ENCODE results near the gene RPS6KA2. TPM values are rescaled to one million over a fixed set of nuclear protein-coding genes. Genes with fewer than 3 reads are reported as not detected.

RPS6KA2 gene
- total and polyA plus RNA-seq, 9 donors, result 24.4 to 75.5 (median 48.1) TPM

- DNase-seq, result no peak
- TF ChIP-seq CTCF (IDR thresholded peaks at IDR 0.05), result no peak
- no peak for TF ChIP-seq EP300 (IDR thresholded peaks at IDR 0.05)
- TF ChIP-seq POLR2A (IDR thresholded peaks at IDR 0.05), result no peak
- Histone ChIP-seq H3K36me3 (no peaks in the 10 kb centered on the region), H3K27me3 (no peaks in the 10 kb centered on the region), H3K4me1 (ENCODE audit: insufficient read depth) (no peaks in the 10 kb centered on the region), H3K4me3 (no peak overlapping the region), H3K9me3 (no peaks in the 10 kb centered on the region), H3K27ac (no peak overlapping the region)
- WGBS, 3 donors, result 79 to 88% (median 85%) methylated on average over 3 of the region's 3 CpGs
- intact Hi-C loops (cut with DNase I), result no loop called here
Observed at GRCh38 chr6:166398348-166398747, 228.7 kb downstream of the RPS6KA2 start.

GRCh38 chr6:166397849-166398248, 229.2 kb downstream of the RPS6KA2 start:
- 86 to 89% (median 87%) methylated on average over 4 of the region's 4 CpGs for WGBS, 3 donors
- DNase-seq, result no peak
- intact Hi-C loops (cut with DNase I), result no loop called here
- Histone ChIP-seq H3K4me3 (no peak overlapping the region), H3K4me1 (ENCODE audit: insufficient read depth) (no peaks in the 10 kb centered on the region), H3K27me3 (no peaks in the 10 kb centered on the region), H3K27ac (no peak overlapping the region), H3K9me3 (no peaks in the 10 kb centered on the region), H3K36me3 (no peaks in the 10 kb centered on the region)
- TF ChIP-seq CTCF (IDR thresholded peaks at IDR 0.05) (no peak), EP300 (IDR thresholded peaks at IDR 0.05) (no peak), POLR2A (IDR thresholded peaks at IDR 0.05) (no peak)

- Histone ChIP-seq H3K9me3 (no peaks in the 10 kb centered on the region), H3K27me3 (no peaks in the 10 kb centered on the region), H3K27ac (no peak overlapping the region), H3K4me3 (no peak overlapping the region), H3K4me1 (ENCODE audit: insufficient read depth) (no peaks in the 10 kb centered on the region), H3K36me3 (no peaks in the 10 kb centered on the region)
- TF ChIP-seq CTCF (IDR thresholded peaks at IDR 0.05) (no peak), EP300 (IDR thresholded peaks at IDR 0.05) (no peak), POLR2A (IDR thresholded peaks at IDR 0.05) (no peak)
- 66 to 77% (median 74%) methylated on average over 6 of the region's 6 CpGs for WGBS, 3 donors
- DNase-seq, result no peak
- intact Hi-C loops (cut with DNase I), result no loop called here
Observed at GRCh38 chr6:166395778-166396177, 231.3 kb downstream of the RPS6KA2 start.

GRCh38 chr6:166395351-166395750, 231.7 kb downstream of the RPS6KA2 start:
- DNase-seq, result no peak
- TF ChIP-seq EP300 (IDR thresholded peaks at IDR 0.05), result no peak
- TF ChIP-seq POLR2A (IDR thresholded peaks at IDR 0.05), result no peak
- no peak for TF ChIP-seq CTCF (IDR thresholded peaks at IDR 0.05)
- H3K36me3 ChIP-seq, result no peaks in the 10 kb centered on the region
- no peaks in the 10 kb centered on the region for H3K9me3 ChIP-seq
- 19 to 57% (median 20%) methylated on average over 6 of the region's 6 CpGs for WGBS, 3 donors
- intact Hi-C loops (cut with DNase I), result no loop called here
- no peak overlapping the region for H3K27ac ChIP-seq
- no peak overlapping the region for H3K4me3 ChIP-seq
- no peaks in the 10 kb centered on the region for H3K27me3 ChIP-seq
- no peaks in the 10 kb centered on the region for H3K4me1 ChIP-seq (ENCODE audit: insufficient read depth)
